Measurements from ENCODE around the gene MROH7. TPM values are rescaled to one million over a fixed set of nuclear protein-coding genes. Genes with fewer than 3 reads are reported as not detected.

The MROH7 gene
- total and polyA plus RNA-seq, 4 donors = 0.21 to 3.4 (median 1.9) TPM

DNA sequence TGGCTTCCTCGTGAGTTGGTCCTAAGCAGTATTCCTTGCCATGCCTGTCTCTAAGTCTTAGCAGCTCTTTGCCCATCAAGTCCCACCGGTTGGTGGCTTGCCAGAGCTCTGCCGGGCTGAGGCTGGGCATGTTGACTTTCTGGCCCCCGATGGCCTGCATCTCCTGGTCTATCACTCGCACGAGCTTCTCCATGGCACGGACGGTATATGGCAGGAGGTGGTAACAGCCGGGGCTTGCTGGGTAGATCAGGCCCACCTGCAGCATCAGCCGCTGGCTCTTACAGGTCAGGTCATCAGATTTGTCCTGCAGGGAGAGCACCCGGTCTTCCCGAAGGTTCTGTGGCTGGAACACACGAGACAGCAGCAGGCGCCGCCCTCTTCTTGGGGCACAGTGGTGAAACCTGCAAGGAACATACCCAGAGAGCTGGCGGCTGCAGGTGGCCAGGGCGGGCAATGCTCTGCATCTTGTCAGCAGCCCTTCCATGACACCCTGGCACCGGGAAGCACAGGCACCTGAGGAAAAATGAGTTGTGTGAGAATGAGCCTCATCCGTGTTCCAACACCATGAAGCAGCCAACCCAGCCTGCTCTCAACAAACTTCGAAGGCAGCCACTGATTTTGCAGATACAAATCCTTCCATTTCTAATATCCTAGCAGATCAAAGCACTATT lies 117.2 kb downstream of the MROH7 start:
- Histone ChIP-seq H3K4me1 (ENCODE audit: control insufficient read depth in 5 of 5, insufficient read depth in 5 of 5, low read length in 5 of 5) (peaks cover 0 to 9% (median 0%) of the 10 kb centered on the region in 5 donors), H3K4me3 (no peak overlapping the region), H3K27me3 (ENCODE audit: control insufficient read depth in 3 of 3, insufficient read depth in 3 of 3, low read length in 2 of 3) (no peaks in the 10 kb centered on the region), H3K36me3 (ENCODE audit: control insufficient read depth in 4 of 4, insufficient read depth in 4 of 4, low read length in 4 of 4) (peaks cover 0 to 12% (median 10%) of the 10 kb centered on the region in 4 donors), H3K27ac (ENCODE audit: low read depth in 1 of 2, low read length in 1 of 2) (no peak overlapping the region), H3K9me3 (ENCODE audit: control insufficient read depth in 4 of 4, insufficient read depth in 3 of 4, low read length in 3 of 4) (no peaks in the 10 kb centered on the region), H3K9ac (ENCODE audit: insufficient read depth in 1 of 2, low read length in 2 of 2) (no peak overlapping the region)
- WGBS, 2 donors = 95 to 96% methylated on average over 20 of the region's 20 CpGs
- ATAC-seq (ENCODE audit: insufficient read depth, low FRiP score) (no peak), DNase-seq (no peak)
- TF ChIP-seq, protein P1, sequence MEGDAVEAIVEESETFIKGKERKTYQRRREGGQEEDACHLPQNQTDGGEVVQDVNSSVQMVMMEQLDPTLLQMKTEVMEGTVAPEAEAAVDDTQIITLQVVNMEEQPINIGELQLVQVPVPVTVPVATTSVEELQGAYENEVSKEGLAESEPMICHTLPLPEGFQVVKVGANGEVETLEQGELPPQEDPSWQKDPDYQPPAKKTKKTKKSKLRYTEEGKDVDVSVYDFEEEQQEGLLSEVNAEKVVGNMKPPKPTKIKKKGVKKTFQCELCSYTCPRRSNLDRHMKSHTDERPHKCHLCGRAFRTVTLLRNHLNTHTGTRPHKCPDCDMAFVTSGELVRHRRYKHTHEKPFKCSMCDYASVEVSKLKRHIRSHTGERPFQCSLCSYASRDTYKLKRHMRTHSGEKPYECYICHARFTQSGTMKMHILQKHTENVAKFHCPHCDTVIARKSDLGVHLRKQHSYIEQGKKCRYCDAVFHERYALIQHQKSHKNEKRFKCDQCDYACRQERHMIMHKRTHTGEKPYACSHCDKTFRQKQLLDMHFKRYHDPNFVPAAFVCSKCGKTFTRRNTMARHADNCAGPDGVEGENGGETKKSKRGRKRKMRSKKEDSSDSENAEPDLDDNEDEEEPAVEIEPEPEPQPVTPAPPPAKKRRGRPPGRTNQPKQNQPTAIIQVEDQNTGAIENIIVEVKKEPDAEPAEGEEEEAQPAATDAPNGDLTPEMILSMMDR (IDR thresholded peaks at IDR 0.05; ENCODE audit: control extremely low read depth, extremely low read depth) = no peak

Other genes with a start within 250 kb of the MROH7 start
- 10 to 100 TPM; 35.4 to 47.8 TPM for gene SSBP3, start 235.4 kb upstream of the MROH7 start, total RNA-seq
- 10 to 100 TPM; 15.9 to 34.3 TPM for gene SSBP3, start 235.4 kb upstream of the MROH7 start, polyA plus RNA-seq
- gene ACOT11, start 93.6 kb upstream of the MROH7 start, total RNA-seq = 10 to 100 TPM; 12.2 to 13.5 TPM
- gene ACOT11, start 93.6 kb upstream of the MROH7 start, polyA plus RNA-seq = 1 to 10 TPM; 2.8 to 3.7 TPM
- not detected for gene FAM151A, start 18.3 kb upstream of the MROH7 start, total RNA-seq
- gene FAM151A, start 18.3 kb upstream of the MROH7 start, polyA plus RNA-seq = under 1 TPM; 0.02 to 0.06 TPM
- gene TTC4, start 74.1 kb downstream of the MROH7 start, total RNA-seq = 10 to 100 TPM; 17.5 to 18.4 TPM
- gene TTC4, start 74.1 kb downstream of the MROH7 start, polyA plus RNA-seq = 10 to 100 TPM; 11.6 to 16.0 TPM
- 1 to 10 TPM; 2.4 to 4.3 TPM for gene PARS2, start 122.7 kb downstream of the MROH7 start, total RNA-seq
- gene PARS2, start 122.7 kb downstream of the MROH7 start, polyA plus RNA-seq = 1 to 10 TPM; 1.3 to 2.9 TPM
- gene TTC22, start 159.5 kb downstream of the MROH7 start, total RNA-seq = 1 to 10 TPM; 3.4 to 6.6 TPM
- gene TTC22, start 159.5 kb downstream of the MROH7 start, polyA plus RNA-seq = 1 to 10 TPM; 2.9 to 3.7 TPM
- 100 to 1,000 TPM; 433 to 735 TPM for gene DHCR24, start 245.4 kb downstream of the MROH7 start, total RNA-seq
- 100 to 1,000 TPM; 269 to 439 TPM for gene DHCR24, start 245.4 kb downstream of the MROH7 start, polyA plus RNA-seq